GM21737 (cell line): Measurements from ENCODE around the gene OR5AK2.
"Not testable (repeated sequence)": the region's sequence is repeated elsewhere in the genome, so short reads cannot be mapped to it uniquely, and the experiment has no call there.

Experiments
- ATAC-seq: cut with Tn5 transposase; IDR thresholded peaks from one replicate; pipeline ENCODE4 v1.9.1; 2021; ENCODE audit warnings: mild to moderate bottlenecking, moderate library complexity; ENCODE audit not compliant: unreplicated experiment

Gene OR5AK2, protein sequence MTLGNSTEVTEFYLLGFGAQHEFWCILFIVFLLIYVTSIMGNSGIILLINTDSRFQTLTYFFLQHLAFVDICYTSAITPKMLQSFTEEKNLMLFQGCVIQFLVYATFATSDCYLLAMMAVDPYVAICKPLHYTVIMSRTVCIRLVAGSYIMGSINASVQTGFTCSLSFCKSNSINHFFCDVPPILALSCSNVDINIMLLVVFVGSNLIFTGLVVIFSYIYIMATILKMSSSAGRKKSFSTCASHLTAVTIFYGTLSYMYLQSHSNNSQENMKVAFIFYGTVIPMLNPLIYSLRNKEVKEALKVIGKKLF

GRCh38 chr11:56988614-56989013 lies at the start of gene OR5AK2:
OR5AK2 (plus strand) TSS chr11:56988914; CDS start chr11:56988914, 0 bp downstream.
- ATAC-seq, result no peak

- not testable (repeated sequence) for ATAC-seq
Measured at GRCh38 chr11:56945526-56945925, 43.2 kb upstream of the OR5AK2 start.

- ATAC-seq, result no peak
Measured at GRCh38 chr11:56948991-56949515, 39.7 kb upstream of the OR5AK2 start.

DNA sequence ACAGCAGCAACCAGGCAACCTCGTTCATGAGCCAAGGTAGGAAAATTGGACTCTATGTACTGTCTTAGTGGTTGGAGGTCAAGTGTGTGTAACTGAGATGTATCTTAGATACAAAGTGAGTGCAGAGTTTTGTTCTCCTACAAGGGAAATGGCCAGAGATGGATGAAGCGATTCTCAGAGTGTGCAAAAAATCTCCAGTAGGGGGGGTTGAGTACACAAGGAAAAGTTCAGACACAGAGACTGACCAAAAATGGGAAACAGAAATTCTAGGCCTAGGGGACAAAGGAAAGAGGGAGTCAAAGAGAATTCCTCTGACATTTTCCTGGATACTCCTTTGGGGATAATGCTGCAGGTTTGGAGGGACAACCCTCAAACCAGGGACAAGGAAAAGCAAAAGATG lies 38.2 kb upstream of the OR5AK2 start:
- ATAC-seq, result no peak

DNA sequence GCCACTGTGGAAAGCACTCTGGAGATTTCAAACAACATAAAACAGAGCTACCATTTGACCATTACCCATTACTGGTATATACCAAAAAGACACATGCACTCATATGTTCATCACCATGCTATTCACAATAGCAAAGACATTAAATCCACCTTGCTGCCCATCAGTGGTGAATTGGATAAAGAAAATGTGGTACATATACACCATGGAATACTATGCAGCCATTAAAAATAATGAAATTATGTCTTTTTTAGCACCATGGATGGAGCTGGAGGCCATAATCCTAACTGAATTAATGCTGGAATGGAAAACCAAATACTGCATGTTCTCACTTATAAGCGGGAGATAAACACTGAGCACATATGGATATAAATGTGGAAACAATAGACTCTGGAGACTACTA lies 34.8 kb upstream of the OR5AK2 start:
- ATAC-seq, result not testable (repeated sequence)

- no peak for ATAC-seq
Measured at GRCh38 chr11:56961609-56962008, 27.1 kb upstream of the OR5AK2 start.

- ATAC-seq, result no peak
Measured at GRCh38 chr11:56967726-56968125, 21.0 kb upstream of the OR5AK2 start.

DNA sequence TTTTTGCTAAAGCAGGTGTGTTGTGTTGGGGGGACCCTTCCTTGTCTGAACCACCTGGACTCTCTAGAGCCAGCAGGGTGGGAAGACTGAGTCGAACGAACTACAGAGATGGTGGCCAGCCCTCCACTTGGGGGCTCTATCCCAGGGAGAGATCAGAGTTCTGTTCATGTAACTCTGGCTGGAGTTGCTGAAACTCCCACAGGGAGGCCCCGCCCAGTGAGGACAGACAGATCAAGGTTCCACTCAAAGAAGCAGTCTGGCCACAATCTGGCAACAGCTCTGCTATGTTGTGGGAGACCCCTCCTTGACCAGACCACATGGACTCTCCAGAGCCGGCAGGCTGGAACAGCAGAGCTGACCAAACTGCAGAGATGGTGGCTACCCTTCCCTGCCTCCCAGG lies 20.2 kb upstream of the OR5AK2 start:
- no peak for ATAC-seq

GRCh38 chr11:56977314-56977713 lies 11.4 kb upstream of the OR5AK2 start:
- ATAC-seq, result no peak

- ATAC-seq, result no peak
Measured at GRCh38 chr11:56990702-56991101, 2.0 kb downstream of the OR5AK2 start.

GRCh38 chr11:56994532-56994931 lies 5.8 kb downstream of the OR5AK2 start:
- no peak for ATAC-seq

- no peak for ATAC-seq
Measured at GRCh38 chr11:57001674-57002401, 13.1 kb downstream of the OR5AK2 start.

GRCh38 chr11:57008373-57008772 lies 19.7 kb downstream of the OR5AK2 start:
- ATAC-seq, result no peak

- no peak for ATAC-seq
Measured at GRCh38 chr11:57015679-57016078, 27.0 kb downstream of the OR5AK2 start.

DNA sequence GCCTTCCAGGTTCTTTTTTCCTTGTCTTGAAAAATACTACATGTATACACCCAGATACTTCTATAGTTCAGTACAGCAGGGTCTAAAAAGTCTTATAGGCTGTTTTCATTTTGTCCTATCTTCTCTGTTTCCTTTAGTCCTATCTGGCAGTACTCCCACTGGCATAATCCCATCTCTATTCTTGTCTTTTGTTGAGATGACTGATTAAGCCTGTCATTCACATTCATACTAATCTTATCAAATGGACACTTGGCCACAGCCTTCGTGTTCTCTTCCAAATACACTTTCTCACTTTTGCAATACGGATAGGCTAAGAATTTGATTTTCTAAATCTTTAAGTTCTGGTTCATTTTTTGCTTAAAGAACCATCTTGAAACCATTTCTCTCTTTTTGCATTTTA lies 42.8 kb downstream of the OR5AK2 start:
- ATAC-seq, result no peak
